ENCODE results near the gene AGBL4.
"Not testable (repeated sequence)": the region's sequence is repeated elsewhere in the genome, so short reads cannot be mapped to it uniquely, and the experiment has no call there.

The AGBL4 gene

GRCh38 chr1:49319426-49319963 lies 704.3 kb downstream of the AGBL4 start:
- TF ChIP-seq CTCF (IDR thresholded peaks at IDR 0.05; ENCODE audit: extremely low read depth, missing control alignments) = no peak
- DNase-seq (ENCODE audit: low spot score) = no peak

- no peak for DNase-seq (ENCODE audit: low spot score)
- no peak for TF ChIP-seq CTCF (IDR thresholded peaks at IDR 0.05; ENCODE audit: extremely low read depth, missing control alignments)
Measured at GRCh38 chr1:49318218-49318617, 705.5 kb downstream of the AGBL4 start.

GRCh38 chr1:49307457-49307856 lies 716.3 kb downstream of the AGBL4 start:
- DNase-seq (ENCODE audit: low spot score) = no peak
- no peak for TF ChIP-seq CTCF (IDR thresholded peaks at IDR 0.05; ENCODE audit: extremely low read depth, missing control alignments)

GRCh38 chr1:49306507-49307070 lies 717.2 kb downstream of the AGBL4 start:
- TF ChIP-seq CTCF (IDR thresholded peaks at IDR 0.05; ENCODE audit: extremely low read depth, missing control alignments) = no peak
- no peak for DNase-seq (ENCODE audit: low spot score)

GRCh38 chr1:49302400-49302799 lies 721.4 kb downstream of the AGBL4 start:
- DNase-seq (ENCODE audit: low spot score) = not testable (repeated sequence)

- DNase-seq (ENCODE audit: low spot score) = no peak
Measured at GRCh38 chr1:49298304-49298703, 725.5 kb downstream of the AGBL4 start.

GRCh38 chr1:49297783-49298182 lies 726.0 kb downstream of the AGBL4 start:
- DNase-seq (ENCODE audit: low spot score) = no peak
- no peak for TF ChIP-seq CTCF (IDR thresholded peaks at IDR 0.05; ENCODE audit: extremely low read depth, missing control alignments)

More at GRCh38 chr1:49298304-49298703, 725.5 kb downstream of the AGBL4 start:
- no peak for TF ChIP-seq CTCF (IDR thresholded peaks at IDR 0.05; ENCODE audit: extremely low read depth, missing control alignments)

GRCh38 chr1:49294539-49294938 lies 729.2 kb downstream of the AGBL4 start:
- DNase-seq (ENCODE audit: low spot score) = no peak
- no peak for TF ChIP-seq CTCF (IDR thresholded peaks at IDR 0.05; ENCODE audit: extremely low read depth, missing control alignments)

Data from GM20000 (cell line).